NCI-H1417 (cell line): ENCODE results near the gene FNDC3B.

Source experiments
- DNase-seq, 3 experiments: peaks; one replicate each; lab custom pipeline; 2025; lab: John Stamatoyannopoulos, UW

The FNDC3B gene

DNA sequence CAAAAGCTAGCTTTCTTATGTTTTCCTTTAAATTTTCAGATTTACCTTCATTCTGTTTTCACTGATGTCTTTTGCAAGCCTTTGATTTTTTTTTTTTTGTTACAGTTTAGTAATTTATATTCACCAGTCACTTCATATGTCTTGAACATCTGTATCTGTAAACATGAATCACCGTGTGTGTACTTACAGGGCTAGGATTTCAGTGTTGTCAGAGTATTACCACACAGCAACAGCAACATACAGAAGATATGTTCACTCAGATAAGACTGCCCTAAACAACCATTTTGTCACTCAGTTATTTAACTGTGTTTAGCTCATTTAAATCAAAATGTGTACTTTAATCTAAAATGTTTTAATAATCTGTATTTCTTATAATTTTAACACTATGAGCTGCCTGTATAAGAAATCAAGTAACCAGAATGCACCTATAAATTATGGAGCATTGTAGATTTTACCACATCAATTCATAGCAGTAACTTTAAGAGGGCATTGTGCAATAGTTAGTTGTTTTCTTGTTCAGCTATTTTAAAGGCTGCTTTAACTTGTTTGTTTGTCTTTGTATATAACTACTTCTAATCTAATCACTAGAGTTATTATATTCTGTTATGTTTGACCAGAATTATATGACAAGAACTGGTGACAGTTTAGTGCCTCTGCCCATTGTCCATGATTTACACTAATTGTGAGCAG, 358.5 kb downstream of the FNDC3B start:
- peak in 1 of 3 experiments; percentile 26 for DNase-seq

GRCh38 chr3:172398484-172398883, 359.1 kb downstream of the FNDC3B start:
- no peak for DNase-seq

DNA sequence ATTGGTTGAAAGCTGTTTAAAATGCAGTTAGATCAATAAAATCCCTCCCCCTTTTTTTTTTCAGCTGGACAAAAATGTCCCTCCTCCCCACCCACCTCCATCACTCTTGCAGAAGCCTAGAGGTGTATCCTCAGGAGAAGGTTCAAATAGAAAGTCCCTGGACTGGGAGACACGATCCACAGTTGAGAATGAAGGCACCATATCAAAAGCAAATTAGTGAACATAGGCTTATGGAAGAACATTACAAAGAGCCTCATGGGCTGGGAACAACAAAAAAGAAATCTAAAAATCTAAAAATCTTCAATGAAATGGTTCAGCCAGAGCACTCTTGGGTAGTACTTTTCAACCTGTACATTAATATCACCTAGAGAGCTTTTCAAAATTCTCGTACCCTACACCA, 362.7 kb downstream of the FNDC3B start:
- no peak for DNase-seq

GRCh38 chr3:172402892-172403643, 363.7 kb downstream of the FNDC3B start:
- DNase-seq, result no peak

- DNase-seq, result peak in 1 of 3 experiments; percentile 35
These were observed 365.0 kb downstream of the FNDC3B start for GRCh38 chr3:172404237-172404962.

DNA sequence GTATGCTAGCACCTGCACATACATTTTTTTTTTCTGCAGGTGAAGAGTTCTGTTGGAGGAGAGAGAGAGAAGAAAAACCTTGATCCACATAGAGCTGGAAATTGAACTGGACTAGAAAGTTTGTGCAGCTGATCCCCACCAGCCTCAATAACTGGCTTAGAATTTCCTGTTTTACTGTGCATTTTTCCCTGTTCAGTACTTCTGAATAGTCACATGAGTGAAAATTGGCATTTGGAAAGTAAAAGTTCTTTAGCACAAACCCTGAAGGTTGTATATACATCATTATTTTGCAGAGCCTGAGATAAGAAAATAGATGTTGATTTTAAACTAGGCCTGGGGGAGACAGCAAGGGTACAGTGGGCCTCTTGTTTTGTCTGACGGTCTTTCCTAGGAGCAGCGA, 366.5 kb downstream of the FNDC3B start:
- no peak for DNase-seq

DNA sequence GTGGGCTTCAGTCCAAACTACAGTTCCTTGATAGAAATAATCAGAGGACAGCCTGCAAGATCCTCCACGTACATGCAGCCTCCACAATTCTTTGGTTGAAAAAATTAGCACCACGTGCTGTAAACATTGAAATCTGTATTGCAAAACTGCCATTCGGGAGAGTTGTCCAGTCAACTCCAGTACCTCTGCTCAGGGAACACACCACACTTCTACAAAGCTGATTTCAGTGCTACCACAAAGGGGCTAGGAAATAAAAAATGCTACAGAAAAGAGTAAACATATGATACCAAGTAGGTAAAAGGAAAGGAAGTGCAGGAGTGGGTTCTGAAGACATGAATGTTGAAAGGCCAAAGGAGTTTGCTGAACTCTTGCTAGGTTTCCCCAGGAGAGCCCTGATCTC, 368.5 kb downstream of the FNDC3B start:
- no peak for DNase-seq

DNA sequence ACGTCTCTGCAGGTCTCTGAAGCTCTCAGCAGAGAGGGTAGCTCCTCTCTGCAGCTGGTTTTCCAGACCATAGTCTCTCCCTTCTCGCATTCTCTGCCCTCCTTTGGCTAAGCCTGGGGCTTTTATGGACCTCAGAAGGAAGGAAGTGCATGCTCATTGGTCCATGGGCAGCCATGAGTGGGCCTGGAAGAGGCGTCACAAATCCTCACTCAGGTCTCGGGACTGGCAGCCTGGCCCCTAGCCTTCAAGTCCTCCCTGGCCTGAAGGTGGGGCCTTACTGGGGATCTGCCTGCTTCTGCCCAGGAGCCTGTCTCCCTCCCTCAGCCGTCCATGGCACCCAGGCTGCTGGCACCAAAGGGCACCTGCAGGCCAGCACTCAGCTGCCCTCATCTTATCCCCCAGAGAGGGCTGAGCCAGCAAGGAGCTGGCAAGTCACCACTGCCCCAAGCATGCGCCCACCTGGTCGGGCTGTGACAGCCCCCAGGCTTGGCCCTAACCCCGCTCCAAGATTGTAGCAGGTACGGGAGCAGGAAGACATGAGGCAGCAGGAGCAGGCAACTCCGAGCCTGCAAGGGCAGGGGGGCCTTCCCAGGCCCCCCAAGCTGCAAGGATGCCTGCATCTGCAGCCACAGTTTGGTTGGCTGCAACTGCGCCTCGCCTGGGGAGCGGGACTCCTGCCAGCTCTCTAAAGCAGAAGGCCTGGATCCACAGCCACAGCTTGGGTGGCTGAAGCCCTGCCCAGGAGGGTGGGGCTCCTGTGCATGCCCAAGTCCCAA, 371.5 kb downstream of the FNDC3B start:
- no peak for DNase-seq

DNA sequence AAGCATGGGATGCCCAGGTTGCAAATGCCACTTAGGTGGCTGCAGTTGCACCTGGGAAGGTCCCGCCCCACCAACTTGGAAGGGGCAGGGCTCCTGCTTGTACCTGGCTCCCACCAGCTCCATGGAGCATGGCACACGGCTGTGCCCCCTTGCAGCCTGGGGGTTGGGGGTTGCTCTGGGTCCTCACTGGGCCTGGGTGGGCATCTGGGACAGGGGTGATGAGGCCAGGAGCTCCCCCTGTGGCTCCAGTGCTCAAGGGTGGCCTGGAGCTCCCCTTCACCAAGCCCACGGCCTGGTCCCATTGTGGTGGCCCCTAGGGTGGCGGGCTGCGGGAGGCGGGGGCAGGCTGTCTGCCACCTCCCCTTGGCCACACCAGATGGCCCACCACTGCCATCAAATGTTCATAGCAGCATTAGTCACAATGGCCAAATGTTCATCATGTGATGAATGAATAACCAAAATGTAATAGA, 372.1 kb downstream of the FNDC3B start:
- DNase-seq, result no peak

DNA sequence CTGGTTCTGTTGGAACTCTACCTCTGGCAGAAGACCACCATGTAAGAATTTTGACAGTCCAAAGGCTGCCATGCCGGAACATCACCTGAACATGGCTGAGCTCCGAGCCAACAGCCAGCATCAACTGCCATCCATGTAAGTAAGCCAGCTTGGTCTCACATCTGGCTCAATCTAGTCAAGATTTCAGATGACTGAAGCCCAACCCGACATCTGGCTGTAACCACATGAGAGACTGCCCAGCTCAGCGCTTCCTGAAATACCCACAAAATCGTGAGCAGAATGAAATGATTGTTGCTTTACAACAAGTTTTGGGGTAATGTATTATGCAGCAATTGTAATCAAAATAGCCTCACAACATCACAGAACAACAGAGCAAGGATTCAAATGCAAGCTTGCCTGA, 375.9 kb downstream of the FNDC3B start:
- DNase-seq, result no peak

- no peak for DNase-seq
These were observed 398.3 kb downstream of the FNDC3B start for GRCh38 chr3:172437713-172438112.

- no peak for DNase-seq
These were observed 398.8 kb downstream of the FNDC3B start for GRCh38 chr3:172438186-172438585.

GRCh38 chr3:172441581-172441980, 402.2 kb downstream of the FNDC3B start:
- DNase-seq, result no peak

GRCh38 chr3:172442606-172443005, 403.2 kb downstream of the FNDC3B start:
- DNase-seq, result no peak

GRCh38 chr3:172444821-172445220, 405.4 kb downstream of the FNDC3B start:
- DNase-seq, result no peak

DNA sequence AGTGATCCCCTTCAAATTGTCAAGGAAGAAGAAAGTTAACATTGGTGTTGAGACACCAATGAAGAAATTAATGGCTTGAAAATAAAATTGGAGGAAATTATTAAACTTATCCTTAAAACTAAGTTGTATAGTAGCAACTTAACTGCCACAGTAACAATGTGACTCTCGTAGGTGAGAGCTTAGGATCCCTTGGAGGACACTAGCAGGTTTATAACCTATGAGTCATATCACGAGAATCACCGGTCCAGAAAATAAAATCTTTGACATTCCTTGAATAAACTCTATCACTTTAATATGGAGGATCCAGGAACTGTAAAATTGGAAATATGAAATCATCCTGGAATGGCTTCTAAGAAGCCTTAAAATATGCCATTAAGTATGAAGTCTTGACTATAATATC, 406.8 kb downstream of the FNDC3B start:
- no peak for DNase-seq

- no peak for DNase-seq
These were observed 408.5 kb downstream of the FNDC3B start, which contains the start of gene GHSR for GRCh38 chr3:172447611-172448579. Gene GHSR (minus strand): TSS chr3:172448456. CDS start chr3:172448413, 43 bp downstream.

DNA sequence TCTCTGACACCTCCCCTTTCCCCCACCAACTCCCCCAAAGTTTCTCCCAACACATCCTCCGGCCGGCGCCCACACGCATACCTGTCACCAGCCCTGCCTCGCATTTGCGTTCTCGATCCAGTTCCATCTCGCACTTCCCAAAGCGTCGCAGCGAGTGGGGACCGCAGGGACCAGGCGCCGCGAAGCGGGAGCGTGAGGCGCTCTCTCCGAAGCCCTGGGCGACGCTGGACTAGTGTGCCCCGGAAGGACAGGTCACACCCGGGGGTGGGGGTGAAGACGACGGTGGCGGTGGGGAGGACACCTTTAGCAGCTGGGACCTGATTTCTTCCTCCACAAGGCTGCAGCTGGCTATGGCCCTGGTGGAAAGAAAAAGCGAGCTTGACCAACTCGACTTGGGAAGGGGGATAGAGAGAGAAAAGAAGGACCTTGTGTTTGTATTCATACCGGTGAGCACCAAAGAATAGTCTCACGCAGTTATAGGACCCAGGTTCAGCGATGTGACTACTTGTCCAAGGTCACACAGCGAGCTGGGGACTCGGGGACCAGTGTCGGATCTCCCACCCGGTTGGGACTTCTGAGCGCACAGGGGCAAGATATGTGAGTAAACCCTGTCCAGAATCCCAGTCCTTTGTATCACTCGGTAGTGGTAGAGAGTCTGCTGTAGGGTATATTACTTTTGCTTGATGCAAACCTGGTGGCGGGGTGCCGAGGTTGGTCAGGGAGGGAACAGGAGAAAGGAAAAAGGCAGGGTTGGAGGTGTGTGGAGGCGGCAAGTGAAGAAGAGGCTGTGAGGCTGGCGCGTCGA, 409.5 kb downstream of the FNDC3B start:
- no peak for DNase-seq

DNA sequence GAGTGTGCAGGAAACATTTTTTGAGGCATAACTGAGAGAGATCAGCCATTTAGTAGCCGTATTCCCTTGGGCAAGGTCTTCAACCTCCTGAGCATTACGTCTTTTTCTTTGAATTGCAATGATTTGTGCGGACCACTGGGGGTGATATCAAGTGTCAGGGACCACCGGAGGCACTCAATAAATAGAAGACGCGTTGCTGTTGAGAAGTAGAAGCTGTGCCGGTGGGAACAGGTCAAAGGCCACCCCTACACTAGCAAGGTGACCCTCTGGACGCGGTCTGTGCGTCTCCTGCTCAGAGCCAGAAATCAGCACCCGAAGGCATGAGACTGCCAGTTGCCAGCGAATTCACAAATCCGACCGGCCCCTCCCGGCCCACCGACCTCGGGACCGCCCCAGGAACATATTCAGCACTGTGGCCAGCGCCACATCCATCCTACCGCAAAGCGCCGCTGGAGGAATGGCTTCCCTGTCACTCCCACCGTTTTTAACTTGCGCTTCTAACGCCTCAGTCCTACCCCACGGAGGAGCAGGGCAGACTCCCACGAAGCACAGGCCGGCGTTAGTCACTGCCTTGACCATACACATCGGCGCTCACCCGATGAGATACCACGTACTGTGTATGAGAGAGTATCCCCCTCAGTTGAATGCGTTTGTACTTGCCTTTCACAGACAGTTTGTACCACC, 410.2 kb downstream of the FNDC3B start:
- no peak for DNase-seq
